BJ (cell line): ENCODE results near the gene MIOX. TPM values are rescaled to one million over a fixed set of nuclear protein-coding genes. Genes with fewer than 3 reads are reported as not detected.

Source experiments
- CTCF ChIA-PET: fragments of 350-600 bp; formaldehyde crosslinking; extraction: SDS; loops from one replicate; lab custom pipeline; 2021; ENCODE audit warnings: antibody characterized with exemption, inconsistent platforms; lab: Yijun Ruan, JAX
- POLR2A ChIA-PET: fragments of 300-600 bp; sonication (Branson Sonifier 250); formaldehyde crosslinking; extraction: SDS; loops from one replicate; lab custom pipeline; 2021; ENCODE audit warnings: antibody characterized with exemption; lab: Charles Lee
- DNase-seq: peaks from one replicate; pipeline ENCODE4 v3.0.0-alpha.2; 2011; ENCODE audit warnings: low read depth
- H3K27me3 ChIP-seq: 2 replicates; pipeline ENCODE4 v1.6.0; 2011; ENCODE audit warnings: low read length; ENCODE audit not compliant: control insufficient read depth, insufficient read depth
- H3K36me3 ChIP-seq: 2 replicates; pipeline ENCODE4 v1.5.1; 2011; ENCODE audit warnings: low read length; ENCODE audit not compliant: control insufficient read depth, insufficient read depth
- H3K4me3 ChIP-seq: 2 replicates; pipeline ENCODE4 v1.5.1; 2011; ENCODE audit warnings: low read depth, mild to moderate bottlenecking, control low read depth, low read length
- polyA plus RNA-seq: library from polyadenylated mRNA; depleted of rRNA; stranded (reverse); fragments of >200 nt; gene quantifications from 2 replicates; pipeline ENCODE4 v1.2.3, GENCODE V29; 2011
- TF ChIP-seq, protein P1 (sequence below): IDR thresholded peaks from 2 replicates; pipeline ENCODE4 v1.5.1; 2011; ENCODE audit warnings: low read depth, mild to moderate bottlenecking, control low read depth, inconsistent platforms, low read length, moderate library complexity; ENCODE audit not compliant: insufficient read depth

The MIOX gene
- polyA plus RNA-seq, 1 experiment, result 0.20 TPM

DNA sequence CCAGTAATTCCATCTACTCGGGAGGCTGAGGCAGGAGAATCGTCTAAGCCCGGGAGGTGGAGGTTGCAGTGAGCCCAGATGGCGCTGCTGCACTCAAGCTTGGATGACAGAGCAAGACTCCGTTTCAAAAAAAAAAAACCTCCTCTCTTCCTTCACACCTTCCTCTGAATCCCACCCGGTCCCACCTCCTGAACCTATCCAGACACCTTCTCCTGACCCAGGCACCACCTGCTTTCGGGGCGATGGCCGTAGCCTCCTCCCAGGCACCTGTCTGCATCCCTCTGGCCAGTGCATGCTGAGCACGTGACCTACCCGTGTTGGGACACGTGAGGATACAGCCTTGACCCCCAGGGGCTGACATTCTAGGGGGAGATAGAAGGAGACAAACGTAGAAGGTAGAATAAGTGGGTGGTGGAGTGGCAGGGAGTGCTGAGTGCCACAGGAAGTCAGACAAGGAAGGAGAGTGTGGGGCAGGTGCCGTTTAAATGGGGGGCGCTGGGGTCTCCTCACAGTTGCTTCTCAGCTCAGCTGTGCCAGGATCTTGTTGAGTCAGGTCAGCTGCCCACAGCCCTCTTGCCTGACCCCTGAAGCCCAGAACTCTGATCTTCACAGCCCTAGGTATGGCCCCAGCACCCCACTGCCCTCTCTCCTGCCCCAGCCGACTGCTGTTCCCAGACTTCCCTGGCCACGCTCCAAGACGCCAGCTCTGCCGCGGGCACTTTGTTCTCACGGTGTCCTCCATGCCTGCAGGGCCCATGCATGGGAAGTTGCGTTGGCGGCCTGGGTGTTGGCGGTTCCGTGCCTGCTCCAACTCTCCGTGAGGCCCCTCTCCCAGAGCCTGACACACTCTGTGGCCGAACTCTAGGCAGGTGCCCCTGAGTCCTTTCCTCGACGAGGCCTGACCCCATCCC, 1.2 kb upstream of the MIOX start:
- 0 out of 2 replicates have a peak, but pooled peaks cover under 1% of the 10 kb centered on the region for H3K27me3 ChIP-seq
- ChIA-PET POLR2A (interaction anchor here (0.6 to 0.8 kb wide), 2 partner anchors 11 to 12 kb away, joined by 3 to 10 read pairs; no protein-coding TSS in a partner anchor), CTCF (interaction anchor here (0.7 to 2.8 kb wide), 2 partner anchors 12 to 14 kb away, joined by 3 to 14 read pairs; no protein-coding TSS in a partner anchor)
- TF ChIP-seq, protein P1, sequence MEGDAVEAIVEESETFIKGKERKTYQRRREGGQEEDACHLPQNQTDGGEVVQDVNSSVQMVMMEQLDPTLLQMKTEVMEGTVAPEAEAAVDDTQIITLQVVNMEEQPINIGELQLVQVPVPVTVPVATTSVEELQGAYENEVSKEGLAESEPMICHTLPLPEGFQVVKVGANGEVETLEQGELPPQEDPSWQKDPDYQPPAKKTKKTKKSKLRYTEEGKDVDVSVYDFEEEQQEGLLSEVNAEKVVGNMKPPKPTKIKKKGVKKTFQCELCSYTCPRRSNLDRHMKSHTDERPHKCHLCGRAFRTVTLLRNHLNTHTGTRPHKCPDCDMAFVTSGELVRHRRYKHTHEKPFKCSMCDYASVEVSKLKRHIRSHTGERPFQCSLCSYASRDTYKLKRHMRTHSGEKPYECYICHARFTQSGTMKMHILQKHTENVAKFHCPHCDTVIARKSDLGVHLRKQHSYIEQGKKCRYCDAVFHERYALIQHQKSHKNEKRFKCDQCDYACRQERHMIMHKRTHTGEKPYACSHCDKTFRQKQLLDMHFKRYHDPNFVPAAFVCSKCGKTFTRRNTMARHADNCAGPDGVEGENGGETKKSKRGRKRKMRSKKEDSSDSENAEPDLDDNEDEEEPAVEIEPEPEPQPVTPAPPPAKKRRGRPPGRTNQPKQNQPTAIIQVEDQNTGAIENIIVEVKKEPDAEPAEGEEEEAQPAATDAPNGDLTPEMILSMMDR, result no peak
- no peak for DNase-seq
- H3K4me3 ChIP-seq, result no peak overlapping the region
- H3K36me3 ChIP-seq, result peaks cover 8% of the 10 kb centered on the region; the same call in 1 of the 2 replicates

DNA sequence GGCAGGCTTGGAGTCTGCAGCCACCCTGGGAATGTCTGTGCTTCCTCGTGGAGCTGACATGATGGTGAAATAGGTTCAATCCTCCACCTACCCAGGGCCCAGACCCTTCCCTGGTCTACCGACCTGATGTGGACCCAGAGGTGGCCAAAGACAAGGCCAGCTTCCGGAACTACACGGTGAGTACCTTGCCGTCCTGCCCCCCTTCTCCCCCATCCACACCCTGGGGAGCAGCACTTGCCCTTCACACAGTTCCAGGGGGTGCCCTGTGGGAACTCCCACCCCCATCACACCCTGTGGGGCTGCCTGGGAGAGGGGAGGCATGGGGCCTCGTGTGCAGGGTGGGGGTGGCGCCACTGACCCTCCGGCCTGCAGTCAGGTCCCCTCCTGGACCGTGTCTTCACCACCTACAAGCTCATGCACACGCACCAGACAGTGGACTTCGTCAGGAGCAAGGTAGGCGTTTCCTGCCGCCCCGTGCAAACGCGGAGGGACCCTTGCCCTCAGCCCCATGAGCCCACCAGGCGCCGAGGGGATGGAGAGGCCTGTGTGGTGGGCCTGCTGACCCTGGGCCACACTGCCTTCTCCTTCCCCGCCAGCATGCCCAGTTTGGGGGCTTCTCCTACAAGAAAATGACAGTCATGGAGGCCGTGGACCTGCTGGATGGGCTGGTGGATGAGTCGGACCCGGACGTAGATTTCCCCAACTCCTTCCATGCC, 789 bp downstream of the MIOX start:
- CTCF ChIA-PET, result interaction anchor here (1.1 kb wide), 1 partner anchor 11 kb away, joined by 5 read pairs; no protein-coding TSS in a partner anchor
- H3K36me3 ChIP-seq, result peaks cover 8% of the 10 kb centered on the region; the same call in 1 of the 2 replicates
- TF ChIP-seq, protein P1, result no peak
- DNase-seq, result no peak
- H3K4me3 ChIP-seq, result no peak overlapping the region
- no peaks in the 10 kb centered on the region for H3K27me3 ChIP-seq
- POLR2A ChIA-PET, result no interaction called here

DNA sequence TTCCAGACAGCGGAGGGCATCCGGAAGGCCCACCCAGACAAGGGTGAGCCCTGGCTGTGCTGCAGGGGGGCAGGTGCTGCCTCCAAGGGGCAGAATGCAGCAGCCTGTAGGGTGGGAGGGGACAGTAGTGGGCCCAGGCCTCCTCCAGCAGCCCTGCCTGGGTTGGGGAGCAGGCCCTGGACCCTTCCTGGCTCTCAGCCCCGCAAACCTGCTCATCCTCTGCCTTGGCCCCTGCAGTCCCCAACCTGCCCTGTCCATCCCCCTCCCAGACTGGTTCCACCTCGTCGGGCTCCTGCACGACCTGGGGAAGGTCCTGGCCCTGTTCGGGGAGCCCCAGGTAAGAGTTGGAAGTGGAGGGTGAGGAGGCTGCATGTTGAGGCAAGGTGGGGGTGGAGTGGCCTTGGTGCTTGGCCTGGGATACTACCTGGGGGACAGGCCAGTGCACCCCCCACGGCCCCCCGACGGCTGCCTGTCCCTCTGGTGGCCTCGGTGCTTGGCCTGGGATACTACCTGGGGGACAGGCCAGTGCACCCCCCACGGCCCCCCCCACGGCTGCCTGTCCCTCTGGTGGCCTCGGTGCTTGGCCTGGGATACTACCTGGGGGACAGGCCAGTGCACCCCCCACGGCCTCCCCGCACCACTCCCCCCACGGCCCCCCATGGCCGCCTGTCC, 1.5 kb downstream of the MIOX start:
- POLR2A ChIA-PET, result no interaction called here
- CTCF ChIA-PET, result no interaction called here
- Histone ChIP-seq H3K36me3 (peaks cover 3% of the 10 kb centered on the region; the same call in 1 of the 2 replicates), H3K4me3 (no peak overlapping the region), H3K27me3 (no peaks in the 10 kb centered on the region)
- no peak for DNase-seq
- TF ChIP-seq, protein P1, result no peak

DNA sequence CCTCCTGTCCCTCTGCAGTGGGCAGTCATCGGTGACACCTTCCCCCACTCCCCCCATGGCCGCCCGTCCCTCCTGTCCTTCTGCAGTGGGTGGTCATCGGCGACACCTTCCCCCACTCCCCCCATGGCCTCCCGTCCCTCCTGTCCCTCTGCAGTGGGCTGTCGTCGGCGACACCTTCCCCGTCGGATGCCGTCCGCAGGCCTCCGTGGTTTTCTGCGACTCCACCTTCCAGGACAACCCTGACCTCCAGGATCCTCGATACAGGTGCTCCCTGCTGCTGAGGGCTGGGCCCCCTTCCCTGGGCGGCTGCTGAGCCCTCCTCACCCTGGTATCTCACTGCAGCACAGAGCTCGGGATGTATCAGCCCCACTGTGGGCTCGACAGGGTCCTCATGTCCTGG, 2.2 kb downstream of the MIOX start:
- TF ChIP-seq, protein P1, result no peak
- DNase-seq, result no peak
- ChIA-PET POLR2A (no interaction called here), CTCF (no interaction called here)
- Histone ChIP-seq H3K4me3 (no peak overlapping the region), H3K27me3 (no peaks in the 10 kb centered on the region), H3K36me3 (no peaks in the 10 kb centered on the region; the same call in 1 of the 2 replicates)
